Activated CD8-positive, alpha-beta memory T cell treated with anti-CD3 and anti-CD28 coated beads, Interleukin-2, amount 50 U/mL, for 48 hours (primary cell): ENCODE data around the gene PHACTR2.
A peak's percentile ranks its signal among the peaks of the same experiment; 100 is the strongest.
"Not testable (repeated sequence)": the region's sequence is repeated elsewhere in the genome, so short reads cannot be mapped to it uniquely, and the experiment has no call there.

Experiments
- DNase-seq: peaks from one replicate; pipeline ENCODE4 v3.0.0-alpha.2; 2020

Gene PHACTR2

GRCh38 chr6:143677891-143678791 lies at the start of gene PHACTR2:
TSS of gene PHACTR2 (plus strand) at chr6:143677965. CDS start at chr6:143678164, 199 bp downstream.
- peak; percentile 73 for DNase-seq

- DNase-seq: no peak
These were observed 48.4 kb upstream of the PHACTR2 start for GRCh38 chr6:143629104-143630080.

- DNase-seq: not testable (repeated sequence)
These were observed 46.6 kb upstream of the PHACTR2 start for GRCh38 chr6:143631196-143631595.

GRCh38 chr6:143632894-143633293 lies 44.9 kb upstream of the PHACTR2 start:
- no peak for DNase-seq

GRCh38 chr6:143634486-143634885 lies 43.3 kb upstream of the PHACTR2 start:
- no peak for DNase-seq

- DNase-seq: no peak
These were observed 40.1 kb upstream of the PHACTR2 start for GRCh38 chr6:143637691-143638090.

- no peak for DNase-seq
These were observed 35.4 kb upstream of the PHACTR2 start for GRCh38 chr6:143642403-143642802.

GRCh38 chr6:143647191-143647590 lies 30.6 kb upstream of the PHACTR2 start:
- DNase-seq: no peak

GRCh38 chr6:143647732-143648131 lies 30.0 kb upstream of the PHACTR2 start:
- no peak for DNase-seq

GRCh38 chr6:143649319-143649718 lies 28.4 kb upstream of the PHACTR2 start:
- not testable (repeated sequence) for DNase-seq

- DNase-seq: not testable (repeated sequence)
These were observed 26.4 kb upstream of the PHACTR2 start for GRCh38 chr6:143651328-143651727.

GRCh38 chr6:143652841-143653331 lies 24.9 kb upstream of the PHACTR2 start:
- no peak for DNase-seq

- no peak for DNase-seq
These were observed 22.2 kb upstream of the PHACTR2 start for GRCh38 chr6:143655541-143655940.

- no peak for DNase-seq
These were observed 21.7 kb upstream of the PHACTR2 start for GRCh38 chr6:143656026-143656425.

- no peak for DNase-seq
These were observed 20.0 kb upstream of the PHACTR2 start for GRCh38 chr6:143657809-143658208.

- not testable (repeated sequence) for DNase-seq
These were observed 17.6 kb upstream of the PHACTR2 start for GRCh38 chr6:143660170-143660569.

- DNase-seq: no peak
These were observed 13.6 kb upstream of the PHACTR2 start for GRCh38 chr6:143664171-143664570.

GRCh38 chr6:143666007-143666406 lies 11.8 kb upstream of the PHACTR2 start:
- DNase-seq: not testable (repeated sequence)

GRCh38 chr6:143669483-143669882 lies 8.3 kb upstream of the PHACTR2 start:
- DNase-seq: not testable (repeated sequence)

GRCh38 chr6:143673669-143674068 lies 4.1 kb upstream of the PHACTR2 start:
- DNase-seq: no peak

- no peak for DNase-seq
These were observed 3.0 kb upstream of the PHACTR2 start for GRCh38 chr6:143674483-143675381.

GRCh38 chr6:143675382-143675900 lies 2.3 kb upstream of the PHACTR2 start:
- no peak for DNase-seq
